NCI-H2107 treated with DMSO at 0.1 percent for 48 hours (cell line): ENCODE data around the gene RAB18.
"Not testable (repeated sequence)": the region's sequence is repeated elsewhere in the genome, so short reads cannot be mapped to it uniquely, and the experiment has no call there.

Source experiments
- DNase-seq: peaks from one replicate; lab custom pipeline; 2025; ENCODE audit not compliant: unreplicated experiment; lab: John Stamatoyannopoulos, UW

RAB18 gene

DNA sequence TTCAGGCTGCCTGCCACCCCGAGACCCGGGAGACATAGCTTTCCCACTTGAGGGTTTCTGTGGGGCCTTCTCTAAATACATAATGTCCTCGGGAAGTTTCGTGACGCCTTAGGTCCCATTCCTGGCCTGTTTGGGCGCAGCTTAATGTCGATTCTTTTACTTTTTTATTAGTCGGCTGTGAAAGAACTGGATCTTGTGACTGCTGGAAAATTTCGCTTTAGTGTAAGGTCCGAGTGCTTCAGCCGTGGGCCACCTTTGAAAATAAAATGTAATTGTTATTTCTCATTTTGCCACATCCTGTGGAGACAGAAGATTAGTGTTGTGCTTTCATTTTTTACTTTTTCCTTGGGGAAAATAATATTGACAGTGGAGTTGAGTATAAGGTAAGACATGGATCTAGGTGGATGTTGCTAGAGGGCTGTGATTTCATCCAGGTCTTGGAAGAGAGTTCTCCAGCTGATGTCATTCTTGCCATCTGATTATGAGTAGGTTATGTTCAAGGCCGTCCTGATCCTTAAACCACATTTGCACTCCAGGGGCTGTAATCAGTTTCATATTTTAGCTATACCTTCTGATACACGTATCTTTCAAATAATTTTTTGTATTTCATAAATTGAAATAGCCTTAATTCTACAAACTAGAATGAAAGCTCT, 830 bp downstream of the RAB18 start:
- DNase-seq: no peak

- not testable (repeated sequence) for DNase-seq
Measured at GRCh38 chr10:27505537-27505936, 1.4 kb downstream of the RAB18 start.

- no peak for DNase-seq
Measured at GRCh38 chr10:27506280-27506679, 2.2 kb downstream of the RAB18 start.

DNA sequence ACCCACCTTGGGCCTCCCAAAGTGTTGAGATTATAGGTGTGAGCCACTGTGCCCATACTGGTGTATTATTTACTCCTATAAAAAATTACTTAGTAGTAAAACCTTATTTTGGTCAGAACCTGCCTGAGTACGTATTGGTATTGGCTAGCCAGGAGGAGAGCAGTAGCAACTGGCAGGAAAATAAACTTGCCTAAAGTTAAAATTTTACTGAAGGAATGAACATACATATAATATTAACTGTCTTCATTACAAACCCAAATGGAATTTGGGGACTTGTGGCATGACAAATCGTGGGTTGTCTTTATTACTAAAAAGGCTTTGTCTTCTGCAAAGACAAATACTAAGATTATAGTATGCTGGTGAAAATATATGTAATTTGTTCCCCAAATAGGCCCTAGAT, 8.4 kb downstream of the RAB18 start:
- no peak for DNase-seq

DNA sequence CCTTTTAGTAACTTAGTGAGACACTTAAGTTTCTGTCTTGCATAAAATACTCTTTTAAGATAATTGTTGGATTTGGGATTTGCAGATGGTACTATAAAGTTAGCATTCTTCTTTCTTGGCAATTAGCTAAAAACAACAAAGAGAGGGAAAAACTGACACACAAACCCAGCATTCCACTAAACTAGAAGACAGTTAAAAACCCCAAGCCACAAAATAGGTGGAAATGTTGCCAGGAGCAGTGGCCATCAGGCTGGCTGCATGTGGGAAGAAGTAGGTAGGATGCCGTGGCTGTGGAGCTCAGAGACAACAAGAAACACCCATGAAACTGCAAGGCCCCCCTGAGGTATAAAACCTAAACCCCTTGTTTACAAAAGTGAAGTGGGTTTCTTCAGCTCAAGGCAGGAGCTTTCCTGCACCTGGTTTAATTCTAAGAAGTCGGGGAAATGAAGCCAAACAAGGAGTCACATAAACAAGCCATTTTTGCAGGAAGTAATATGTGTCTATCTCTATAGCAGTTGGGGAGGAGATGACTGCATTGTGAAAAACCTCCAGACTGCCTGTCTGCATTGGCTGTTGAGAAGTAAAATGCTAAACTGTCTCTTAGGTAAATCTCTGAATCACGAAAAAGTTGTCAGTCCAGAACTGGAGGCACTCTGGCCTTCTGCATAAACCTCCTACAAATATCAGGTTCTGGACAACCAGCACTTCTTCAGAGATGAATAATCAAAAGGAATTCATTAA, 9.5 kb downstream of the RAB18 start:
- no peak for DNase-seq

DNA sequence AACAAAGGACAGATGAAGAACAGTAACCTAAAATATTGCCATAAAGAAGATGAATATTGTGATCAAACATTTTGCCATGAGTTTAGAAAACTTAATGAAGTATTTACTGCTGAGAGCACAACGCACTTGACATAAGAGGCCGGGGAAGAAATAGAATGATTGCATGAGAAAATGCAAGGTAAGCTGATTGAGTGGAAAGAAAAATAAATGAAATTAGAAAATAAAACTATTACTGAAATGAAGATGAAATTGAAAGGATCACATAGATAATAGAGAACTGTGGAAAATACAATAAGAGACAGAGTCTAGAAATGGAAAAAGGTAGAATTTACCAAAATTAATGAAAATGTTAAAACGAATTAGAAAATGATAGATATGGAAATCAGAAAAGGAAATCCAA, 10.1 kb downstream of the RAB18 start:
- no peak for DNase-seq

DNA sequence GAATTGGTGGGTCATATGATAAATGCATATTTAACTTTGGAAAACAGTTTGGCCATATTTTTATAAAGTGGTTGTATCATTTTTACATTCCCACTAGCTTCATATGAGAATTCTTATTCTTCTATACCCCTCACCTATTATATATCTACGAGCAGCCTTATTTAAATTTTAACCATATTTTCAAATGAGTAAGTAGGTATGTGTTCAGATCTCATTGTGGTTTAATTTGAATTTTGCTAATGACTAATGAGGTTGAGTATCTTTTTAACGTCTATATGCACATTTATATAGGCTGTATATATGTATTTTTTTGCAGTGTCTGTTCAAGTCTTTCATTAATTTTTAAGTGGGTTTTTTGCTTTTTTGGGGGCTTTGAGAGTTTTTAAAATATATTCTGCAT, 14.2 kb downstream of the RAB18 start:
- DNase-seq: no peak

GRCh38 chr10:27525819-27526218, 21.7 kb downstream of the RAB18 start:
- no peak for DNase-seq

GRCh38 chr10:27526242-27526641, 22.1 kb downstream of the RAB18 start:
- DNase-seq: no peak

- no peak for DNase-seq
Measured at GRCh38 chr10:27527666-27528295, 23.7 kb downstream of the RAB18 start.

GRCh38 chr10:27529010-27529783, 25.1 kb downstream of the RAB18 start:
- DNase-seq: no peak

- DNase-seq: no peak
Measured at GRCh38 chr10:27530477-27530876, 26.4 kb downstream of the RAB18 start.

DNA sequence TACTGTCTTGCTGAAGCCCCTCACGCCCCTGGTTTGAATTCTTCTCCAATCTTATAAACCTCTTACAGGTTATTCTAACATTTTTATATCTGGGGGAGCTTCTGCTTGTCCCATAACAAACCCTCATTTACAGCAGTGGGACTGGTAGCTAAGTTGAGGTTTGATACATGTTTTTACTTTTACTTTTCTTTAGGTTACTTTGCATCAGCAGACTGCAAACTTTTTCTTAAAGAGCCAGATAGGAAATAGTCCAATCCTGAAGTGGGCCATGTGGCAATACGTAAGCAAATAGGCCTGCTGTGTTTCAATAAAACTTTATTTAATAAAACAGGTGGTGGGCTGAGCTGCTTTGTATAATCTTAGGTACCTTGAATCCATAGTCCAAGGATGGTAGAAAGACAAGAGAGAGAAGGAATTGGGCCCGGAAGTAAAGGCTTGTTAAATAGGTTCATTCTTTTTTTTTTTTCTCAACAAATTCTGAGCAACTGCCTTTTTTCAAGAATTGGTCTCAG, 27.3 kb downstream of the RAB18 start:
- DNase-seq: no peak

DNA sequence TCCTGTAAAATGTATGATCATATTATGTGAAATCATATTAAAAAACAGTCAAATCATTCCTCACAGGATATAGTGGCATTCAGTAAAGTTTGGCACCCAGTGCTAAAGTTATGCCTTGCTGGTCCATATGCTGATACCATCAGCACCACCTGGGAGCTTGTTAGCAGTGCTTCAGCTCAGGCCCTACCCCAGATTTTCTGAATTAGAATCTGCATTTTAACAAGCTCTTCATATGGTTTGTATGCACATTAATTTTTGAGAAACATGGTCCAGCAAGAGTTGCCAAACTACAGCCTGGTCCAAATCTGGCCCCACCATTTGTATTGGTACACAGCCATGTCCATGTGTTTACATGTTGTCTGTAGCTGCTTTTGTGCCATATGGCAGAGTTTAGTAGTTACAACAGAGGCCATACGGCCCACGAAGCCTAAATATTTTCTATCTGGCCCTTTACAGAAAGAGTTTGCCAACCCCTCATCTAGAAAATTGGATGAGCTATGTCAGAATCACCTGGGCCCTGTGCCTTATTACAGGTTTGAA, 30.1 kb downstream of the RAB18 start:
- no peak for DNase-seq

DNA sequence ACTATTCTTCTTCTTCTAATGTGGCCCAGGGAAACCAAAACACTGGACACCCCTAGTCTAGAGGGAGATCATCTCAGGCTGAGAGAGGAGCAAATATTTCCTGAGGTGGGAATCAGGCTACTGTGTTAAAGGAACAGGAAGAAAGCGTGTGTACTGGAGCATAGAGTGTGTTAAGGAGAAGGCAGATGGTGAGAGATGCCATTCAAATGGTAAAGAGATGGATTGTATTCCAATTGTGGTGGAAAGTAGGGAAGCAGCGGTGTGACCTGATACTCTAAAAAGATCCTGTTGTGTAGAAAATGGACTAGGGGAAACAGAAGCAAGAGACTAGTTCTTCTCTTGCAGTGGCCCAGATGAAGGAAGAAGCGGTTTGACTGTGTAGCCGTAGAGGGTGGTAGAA, 31.2 kb downstream of the RAB18 start:
- no peak for DNase-seq

DNA sequence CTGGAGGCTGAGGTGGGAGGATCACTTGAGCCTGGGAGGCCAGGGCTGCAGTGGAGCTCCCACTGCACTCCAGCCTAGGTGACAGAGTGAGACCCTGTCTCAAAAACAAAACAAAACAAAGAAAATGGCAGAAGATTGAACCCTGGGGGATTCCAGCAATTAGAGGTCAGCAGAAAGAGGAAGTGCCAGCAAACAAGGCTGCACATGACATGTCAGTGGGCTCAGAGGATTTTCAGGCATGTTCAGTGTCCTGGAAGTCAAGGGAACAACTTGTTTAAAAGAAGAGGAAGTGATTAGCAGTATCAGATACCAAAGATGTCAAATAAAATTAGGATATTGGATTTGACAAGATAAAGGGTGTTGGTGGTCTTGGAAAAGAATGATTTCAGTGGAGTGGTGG, 32.3 kb downstream of the RAB18 start:
- no peak for DNase-seq

DNA sequence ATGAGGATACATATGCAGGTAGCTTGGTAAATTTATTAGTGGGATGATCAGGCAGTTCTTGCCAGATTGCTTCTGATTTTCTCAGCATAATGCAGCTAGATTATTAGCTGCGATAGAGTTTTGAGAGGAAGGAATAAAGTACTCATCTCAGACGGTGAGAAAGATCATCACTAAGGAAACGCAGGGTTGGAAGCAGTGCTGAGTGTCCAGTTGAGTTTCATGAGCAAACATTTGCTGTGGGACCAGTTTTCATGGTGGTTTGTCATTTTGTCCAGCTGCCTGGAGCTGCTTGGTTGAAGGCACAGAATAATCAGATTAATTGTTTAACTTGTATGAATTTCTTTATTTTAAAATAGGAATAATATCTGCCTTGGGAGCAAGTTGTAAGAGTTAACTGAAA, 33.1 kb downstream of the RAB18 start:
- DNase-seq: no peak

DNA sequence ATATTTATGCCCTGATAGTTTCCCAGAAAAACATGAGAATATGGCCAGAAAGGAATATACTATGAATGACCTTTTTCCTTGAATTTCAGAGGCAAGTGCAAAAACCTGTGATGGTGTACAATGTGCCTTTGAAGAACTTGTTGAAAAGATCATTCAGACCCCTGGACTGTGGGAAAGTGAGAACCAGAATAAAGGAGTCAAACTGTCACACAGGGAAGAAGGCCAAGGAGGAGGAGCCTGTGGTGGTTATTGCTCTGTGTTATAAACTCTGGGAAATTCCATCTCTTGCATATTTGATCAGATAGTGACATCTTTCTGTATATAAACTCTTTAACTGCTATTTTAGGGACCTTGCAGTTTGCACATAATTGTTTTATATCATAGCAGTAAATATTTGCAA, 33.7 kb downstream of the RAB18 start:
- no peak for DNase-seq

DNA sequence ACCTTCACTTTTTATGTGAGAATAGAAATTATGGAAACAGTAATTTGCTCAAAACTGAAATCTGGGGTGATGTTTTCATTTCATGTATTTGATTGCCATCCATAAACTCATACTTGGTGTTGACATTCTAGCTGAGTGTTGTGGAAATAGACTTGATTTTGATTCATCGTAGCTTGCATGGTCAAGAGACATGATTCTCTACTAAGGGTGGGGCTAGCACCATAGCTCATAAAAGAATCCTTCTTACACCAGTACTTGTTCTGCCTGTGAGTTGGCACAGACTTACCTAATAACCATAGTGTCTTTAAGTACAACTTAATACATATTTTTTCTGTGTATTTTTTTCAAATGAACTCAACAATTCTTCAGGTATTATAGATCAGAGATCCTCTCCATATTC, 36.6 kb downstream of the RAB18 start:
- DNase-seq: no peak

- DNase-seq: no peak
Measured at GRCh38 chr10:27541796-27542729, 38.0 kb downstream of the RAB18 start.
